NCI-H1417 treated with DMSO at 0.1 percent for 48 hours (cell line): ENCODE data around the gene CALM3.

Source experiments
- DNase-seq: peaks from one replicate; lab custom pipeline; 2025; lab: John Stamatoyannopoulos, UW

Gene CALM3

GRCh38 chr19:46635920-46636761, 35.0 kb downstream of the CALM3 start, which contains the start of gene GNG8:
Gene GNG8, minus strand, starts transcription at chr19:46636202. Its CDS starts 1,520 bp downstream, at chr19:46634682.
- DNase-seq: no peak

GRCh38 chr19:46637224-46637623, 36.1 kb downstream of the CALM3 start:
- no peak for DNase-seq

DNA sequence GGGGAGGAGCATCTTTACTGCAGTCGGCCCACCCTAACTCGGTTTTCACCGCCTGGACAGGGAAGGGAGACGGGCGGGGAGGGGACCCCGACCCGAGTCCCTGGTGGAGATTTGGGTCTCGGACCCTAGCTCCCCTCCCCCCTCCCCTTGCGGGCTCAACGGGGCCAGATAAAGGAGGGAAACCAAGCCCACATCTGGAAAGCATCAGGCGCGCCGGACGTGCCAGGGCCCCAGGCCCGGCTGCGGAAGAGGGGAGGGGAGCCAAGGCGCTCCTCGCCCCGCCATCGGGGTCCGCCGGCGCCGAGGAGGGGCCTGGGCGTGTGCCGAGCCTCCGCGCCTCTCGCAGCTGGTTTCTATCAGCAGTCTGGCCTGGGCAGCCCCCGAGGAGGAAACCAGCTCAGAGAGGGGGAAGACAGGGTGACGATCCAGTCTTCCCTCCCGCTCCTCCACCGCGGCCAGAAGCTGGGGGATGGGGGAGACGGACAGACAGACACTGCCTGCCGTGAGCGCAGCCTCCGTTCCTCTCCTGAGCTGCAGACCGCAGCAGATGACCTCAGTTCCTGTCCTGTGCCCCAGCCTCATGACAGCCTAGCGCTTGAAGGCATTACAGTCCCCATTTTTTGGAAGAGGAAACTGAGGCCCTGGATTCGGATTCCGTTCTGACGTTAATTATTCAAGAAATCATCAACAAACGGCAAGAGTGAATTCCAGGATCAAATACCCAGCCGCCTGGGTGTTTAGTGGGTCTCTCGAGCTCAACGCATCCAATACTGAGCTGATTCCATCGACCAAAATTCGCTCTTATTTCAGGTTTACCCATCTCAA, 38.4 kb downstream of the CALM3 start:
- no peak for DNase-seq

GRCh38 chr19:46640656-46641055, 39.5 kb downstream of the CALM3 start:
- DNase-seq: no peak

- no peak for DNase-seq
These were observed 43.6 kb downstream of the CALM3 start for GRCh38 chr19:46644720-46645119.

DNA sequence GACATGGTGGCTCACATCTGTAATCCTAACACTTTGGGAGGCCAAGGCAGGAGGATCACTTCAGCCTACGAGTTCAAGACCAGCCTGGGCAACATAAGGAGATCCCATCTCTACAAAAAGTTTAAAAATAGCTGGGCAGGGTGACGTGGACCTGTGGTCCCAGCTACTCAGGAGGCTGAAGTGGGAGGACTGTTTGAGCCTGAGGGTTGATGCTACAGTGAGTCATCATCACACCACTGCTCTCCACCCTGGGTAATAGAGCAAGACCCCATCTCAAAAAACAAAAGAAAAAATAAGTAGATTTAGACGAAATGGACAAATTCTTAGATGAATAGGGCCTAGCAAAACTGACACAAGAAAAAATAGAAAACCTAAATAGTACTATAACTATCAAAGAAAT, 45.3 kb downstream of the CALM3 start:
- no peak for DNase-seq

- DNase-seq: no peak
These were observed 47.2 kb downstream of the CALM3 start for GRCh38 chr19:46648060-46648960.

GRCh38 chr19:46648961-46649960, 48.1 kb downstream of the CALM3 start:
- no peak for DNase-seq

- DNase-seq: no peak
These were observed 49.3 kb downstream of the CALM3 start for GRCh38 chr19:46650445-46650844.

DNA sequence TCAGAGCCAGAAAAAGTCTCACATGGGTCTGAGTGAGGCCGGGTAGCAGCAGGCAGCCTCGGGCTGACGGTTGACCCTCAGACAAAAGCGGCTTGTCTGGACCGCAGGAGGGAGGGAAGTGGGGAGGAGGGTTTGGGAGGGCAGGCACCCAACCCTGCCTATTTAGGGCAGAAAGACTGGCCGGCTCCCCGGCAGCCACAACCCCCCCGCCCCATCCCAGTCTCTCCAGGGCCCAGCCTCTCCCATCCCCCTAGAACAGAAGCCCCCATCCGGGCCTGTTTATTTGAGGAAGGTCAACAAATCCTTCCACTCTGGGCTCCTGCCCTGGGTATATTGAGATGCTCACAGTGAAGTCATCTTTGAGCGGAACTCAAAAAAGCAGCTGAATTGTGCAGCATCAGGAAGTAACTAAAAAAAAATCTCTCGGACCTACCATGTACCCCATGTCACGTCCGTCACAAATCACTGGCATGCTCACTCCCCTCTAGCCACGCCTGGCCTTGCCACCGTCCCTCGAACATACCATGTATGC, 53.6 kb downstream of the CALM3 start:
- DNase-seq: no peak

GRCh38 chr19:46656541-46656940, 55.4 kb downstream of the CALM3 start:
- DNase-seq: no peak

GRCh38 chr19:46659151-46660007, 58.2 kb downstream of the CALM3 start:
- no peak for DNase-seq

GRCh38 chr19:46660008-46660517, 58.9 kb downstream of the CALM3 start:
- no peak for DNase-seq
